Ovary (tissue), 9 donors: ENCODE results near the gene ATP23. TPM values are rescaled to one million over a fixed set of nuclear protein-coding genes. Genes with fewer than 3 reads are reported as not detected.

ENCODE experiments used
- DNase-seq, 5 donors: peaks; one replicate each; pipeline ENCODE4 v3.0.0-alpha.2; 2019 to 2020
- H3K27ac ChIP-seq, 2 donors: fragments of 200-600 bp; one replicate each; pipeline versions ENCODE4 v1.5.1 to v1.8.0; 2019 to 2022
- H3K27me3 ChIP-seq: fragments of 200-600 bp; one replicate; pipeline ENCODE4 v1.8.0; 2022
- H3K36me3 ChIP-seq: fragments of 200-600 bp; sonication (generic); one replicate; pipeline ENCODE4 v1.5.1; 2019
- H3K4me1 ChIP-seq: one replicate; pipeline ENCODE4 v1.8.1; 2013; ENCODE audit warnings: mild to moderate bottlenecking, moderate library complexity; ENCODE audit not compliant: insufficient read depth
- H3K4me3 ChIP-seq: fragments of 200-600 bp; sonication (generic); one replicate; pipeline ENCODE4 v1.5.1; 2017
- H3K9me3 ChIP-seq, 2 donors: fragments of 200-600 bp in 1 of 2; sonication (generic) in 1 of 2; one replicate each; pipeline versions ENCODE4 v1.5.1 to v1.8.1; 2013 to 2019; ENCODE audit warnings: mild to moderate bottlenecking in 1 of 2, moderate library complexity in 1 of 2
- CTCF ChIP-seq, 3 donors: fragments of 450-650 bp in 2 of 3; fragments of 200-600 bp in 1 of 3; IDR thresholded peaks; one replicate each; pipeline versions ENCODE4 v1.5.1 to v1.8.0; 2016 to 2022; ENCODE audit warnings: antibody characterized with exemption in 3 of 3, mild to moderate bottlenecking in 1 of 3
- EP300 ChIP-seq: sonication (generic); formaldehyde crosslinking; IDR thresholded peaks from one replicate; pipeline ENCODE4 v1.6.1; 2017; ENCODE audit warnings: antibody characterized with exemption
- POLR2A ChIP-seq: fragments of 450-650 bp; IDR thresholded peaks from one replicate; pipeline ENCODE4 v1.6.1; 2017; ENCODE audit warnings: antibody characterized with exemption, mild to moderate bottlenecking, moderate library complexity
- WGBS, 3 donors: extraction: QIAGEN DNeasy Blood & Tissue Kit in 1 of 3; methylation state at CpG; one replicate each; pipeline versions ENCODE4 v1.1.5 to v1.1.7; 2013 to 2017; 5-methylcytosine and 5-hydroxymethylcytosine counted together
- intact Hi-C, 4 donors: fragments of 100-400 bp; cut with DNase I; formaldehyde crosslinking; loops; one replicate each; pipeline versions ENCODE4 v1.11.0 to v1.15.1; 2022 to 2023
- polyA plus RNA-seq, 2 donors: library from polyadenylated mRNA; stranded (reverse); fragments of 200-250 nt in 1 of 2; fragments of 350-450 nt in 1 of 2; fragmentation: Illumina TruSeq in 1 of 2; extraction: RNeasy Lipid Tissue Mini Kit (QIAGEN cat#74804) in 1 of 2; gene quantifications; one replicate each; pipeline ENCODE4 v1.2.3, GENCODE V29; 2013 to 2014
- total RNA-seq, 7 donors: library from RNA; depleted of rRNA in 2 of 7; stranded (reverse); fragments of >200 nt in 2 of 7; fragmentation: NEBNext Ultra II Directional in 3 of 7; extraction: Animal tissue kit (Norgen Biotek cat#: 25700) in 3 of 7; gene quantifications; one replicate each; pipeline versions ENCODE4 v1.1.0 to v1.2.4, GENCODE V29; 2016 to 2023
- donor health status: DM: no; HTN: no; CAD: no; lungs with moderate emphysema.
- donor health status: DM: no; HTN: no; CAD: no.
- donor health status: Bipolar disorder and iron deficiency.
- donor health status: DM: yes; HTN: yes; CAD: no.
- donor health status: DM: no; HTN: no; CAD: no.
- donor health status: DM: yes; HTN: yes; CAD: no.

Gene ATP23
- total and polyA plus RNA-seq, 9 donors: 2.7 to 5.5 (median 4.6) TPM

GRCh38 chr12:57989838-57990237 is 48.5 kb downstream of the ATP23 start:
- Histone ChIP-seq H3K4me3 (no peak overlapping the region), H3K4me1 (no peaks in the 10 kb centered on the region), H3K27ac (no peak overlapping the region), H3K36me3 (no peaks in the 10 kb centered on the region), H3K27me3 (no peaks in the 10 kb centered on the region), H3K9me3 (no peaks in the 10 kb centered on the region)
- TF ChIP-seq EP300 (no peak), CTCF (IDR thresholded peaks at IDR 0.05) (no peak), POLR2A (no peak)
- DNase-seq: no peak
- intact Hi-C loops: loop anchor here in 2 of 4 donors (10.0 kb wide), 2 partner anchors 1105 to 1175 kb away; no protein-coding TSS in a partner anchor

GRCh38 chr12:57990241-57990883 is 49.0 kb downstream of the ATP23 start:
- Histone ChIP-seq H3K4me1 (no peaks in the 10 kb centered on the region), H3K4me3 (no peak overlapping the region), H3K36me3 (no peaks in the 10 kb centered on the region), H3K9me3 (no peaks in the 10 kb centered on the region), H3K27me3 (no peaks in the 10 kb centered on the region), H3K27ac (no peak overlapping the region)
- TF ChIP-seq EP300 (no peak), CTCF (IDR thresholded peaks at IDR 0.05) (no peak), POLR2A (no peak)
- DNase-seq: no peak
- intact Hi-C loops: loop anchor here in 1 of 4 donors (10.0 kb wide), 1 partner anchor 1104 kb away; no protein-coding TSS in a partner anchor
- 96% methylated on average over 6 of the region's 6 CpGs for WGBS, 3 donors

GRCh38 chr12:57992001-57992400 is 50.6 kb downstream of the ATP23 start:
- TF ChIP-seq POLR2A: no peak
- H3K27me3 ChIP-seq: no peaks in the 10 kb centered on the region
- H3K4me1 ChIP-seq: no peaks in the 10 kb centered on the region
- no peak for DNase-seq
- intact Hi-C loops: loop anchor here in 1 of 4 donors (10.0 kb wide), 1 partner anchor 1103 kb away; no protein-coding TSS in a partner anchor
- WGBS, 3 donors: 61 to 70% (median 70%) methylated on average over 2 of the region's 2 CpGs
- no peak overlapping the region for H3K4me3 ChIP-seq
- no peak overlapping the region for H3K27ac ChIP-seq
- peaks cover 0 to 1% of the 10 kb centered on the region in 2 donors for H3K9me3 ChIP-seq
- H3K36me3 ChIP-seq: no peaks in the 10 kb centered on the region

- intact Hi-C loops: loop anchor here in 1 of 4 donors (10.0 kb wide), 1 partner anchor 1102 kb away; no protein-coding TSS in a partner anchor
- H3K36me3 ChIP-seq: no peaks in the 10 kb centered on the region
- TF ChIP-seq CTCF (IDR thresholded peaks at IDR 0.05): no peak
- TF ChIP-seq EP300: no peak
- TF ChIP-seq POLR2A: no peak
- H3K27ac ChIP-seq: no peak overlapping the region
- H3K9me3 ChIP-seq: peaks cover 0 to 5% of the 10 kb centered on the region in 2 donors
- no peaks in the 10 kb centered on the region for H3K4me1 ChIP-seq
- WGBS, 3 donors: 54 to 68% (median 61%) methylated on average over 1 of the region's 1 CpG
- no peak overlapping the region for H3K4me3 ChIP-seq
- no peak for DNase-seq
- H3K27me3 ChIP-seq: no peaks in the 10 kb centered on the region
Observed at GRCh38 chr12:57993030-57993429, 51.7 kb downstream of the ATP23 start.

GRCh38 chr12:57993834-57994233 is 52.5 kb downstream of the ATP23 start:
- intact Hi-C loops: loop anchor here in 1 of 4 donors (10.0 kb wide), 1 partner anchor 1101 kb away; no protein-coding TSS in a partner anchor
- H3K9me3 ChIP-seq: peaks cover 0 to 9% of the 10 kb centered on the region in 2 donors
- H3K27ac ChIP-seq: no peak overlapping the region
- 82 to 91% (median 89%) methylated on average over 3 of the region's 3 CpGs for WGBS, 3 donors
- no peaks in the 10 kb centered on the region for H3K36me3 ChIP-seq
- H3K27me3 ChIP-seq: no peaks in the 10 kb centered on the region
- no peak for DNase-seq
- TF ChIP-seq POLR2A (no peak), CTCF (IDR thresholded peaks at IDR 0.05) (no peak), EP300 (no peak)
- no peaks in the 10 kb centered on the region for H3K4me1 ChIP-seq
- H3K4me3 ChIP-seq: no peak overlapping the region
